Fibroblast of lung (primary cell): Measurements from ENCODE around the gene RNF43. TPM values are rescaled to one million over a fixed set of nuclear protein-coding genes. Genes with fewer than 3 reads are reported as not detected.
A peak's percentile ranks its signal among the peaks of the same experiment; 100 is the strongest.

Experiments used
- DNase-seq, 2 donors: peaks; one replicate each; pipeline versions ENCODE4 v3.0.0 to v3.0.0-alpha.2; 2010; ENCODE audit warnings: low read depth in 2 of 2
- H2AFZ ChIP-seq: 2 replicates; pipeline ENCODE4 v1.5.1; 2012; ENCODE audit warnings: low read length, control low read depth, inconsistent platforms
- H3K27ac ChIP-seq: 2 replicates; pipeline ENCODE4 v1.5.1; 2011; ENCODE audit warnings: low read length, control low read depth; ENCODE audit not compliant: insufficient read depth
- H3K27me3 ChIP-seq: 2 replicates; pipeline ENCODE4 v1.5.1; 2011; ENCODE audit warnings: mild to moderate bottlenecking, low read length; ENCODE audit not compliant: control insufficient read depth, insufficient read depth
- H3K36me3 ChIP-seq: 2 replicates; pipeline ENCODE4 v1.5.1; 2011; ENCODE audit warnings: low read length; ENCODE audit not compliant: control insufficient read depth, insufficient read depth
- H3K4me1 ChIP-seq: 2 replicates; pipeline ENCODE4 v1.5.1; 2011; ENCODE audit warnings: low read length; ENCODE audit not compliant: control insufficient read depth, insufficient read depth; ENCODE audit errors: extremely low read depth
- H3K4me2 ChIP-seq: 2 replicates; pipeline ENCODE4 v1.5.1; 2011; ENCODE audit warnings: low read length, control low read depth; ENCODE audit not compliant: insufficient read depth; ENCODE audit errors: extremely low read depth
- H3K4me3 ChIP-seq, 4 experiments: fragments of 200-600 bp in 1 of 4; sonication (generic) in 1 of 4; replicated peaks in 1 of 4; 2 replicates each; pipeline ENCODE4 v1.5.1; 2011 to 2016; ENCODE audit warnings: low read length in 4 of 4, low read depth in 3 of 4, mild to moderate bottlenecking in 3 of 4, control low read depth in 2 of 4, inconsistent platforms in 1 of 4, mixed read lengths in 1 of 4; ENCODE audit not compliant: insufficient read depth in 1 of 4; ENCODE audit errors: control extremely low read depth in 1 of 4
- H3K79me2 ChIP-seq: 2 replicates; pipeline ENCODE4 v1.5.1; 2012; ENCODE audit warnings: mild to moderate bottlenecking, low read length, inconsistent platforms; ENCODE audit not compliant: control insufficient read depth, insufficient read depth
- H3K9ac ChIP-seq: 2 replicates; pipeline ENCODE4 v1.5.1; 2011; ENCODE audit warnings: mild to moderate bottlenecking, low read length, control low read depth; ENCODE audit not compliant: insufficient read depth
- H3K9me3 ChIP-seq: 2 replicates; pipeline ENCODE4 v1.5.1; 2012; ENCODE audit warnings: low read depth, low read length; ENCODE audit not compliant: control insufficient read depth, insufficient read depth
- H4K20me1 ChIP-seq: 2 replicates; pipeline ENCODE4 v1.5.1; 2011; ENCODE audit warnings: low read length; ENCODE audit not compliant: control insufficient read depth, insufficient read depth; ENCODE audit errors: extremely low read depth
- EZH2 ChIP-seq: IDR thresholded peaks from 2 replicates; pipeline ENCODE4 v1.5.1; 2012; ENCODE audit warnings: low read length, control low read depth, mild to moderate bottlenecking; ENCODE audit errors: missing control alignments
- polyA plus RNA-seq, 2 donors: library from polyadenylated mRNA; depleted of rRNA in 1 of 2; stranded (reverse) in 1 of 2; unstranded in 1 of 2; fragments of >200 nt; gene quantifications; 2 replicates each; pipeline ENCODE4 v1.2.1, GENCODE V29; 2011 to 2012; ENCODE audit warnings: missing spikeins in 1 of 2
- total RNA-seq: library from RNA; depleted of rRNA; stranded (reverse); fragments of >200 nt; gene quantifications from 2 replicates; pipeline ENCODE4 v1.2.1, GENCODE V29; 2014
- TF ChIP-seq, protein P1 (sequence below), 2 donors: IDR thresholded peaks in 1 of 2; conservative IDR thresholded peaks in 1 of 2; 1 replicate in 1 of 2; 2 replicates in 1 of 2; pipeline ENCODE4 v1.5.1; 2011 to 2012; ENCODE audit warnings: low read length in 2 of 2, control low read depth in 1 of 2, inconsistent platforms in 1 of 2, low read depth in 1 of 2, mild to moderate bottlenecking in 1 of 2

RNF43 gene
- total and polyA plus RNA-seq, 2 donors (not counting 1 experiment from before 2014, with no cell fraction given) = under 0.01 to 0.02 TPM

- TF ChIP-seq EZH2 = no peak
- TF ChIP-seq, protein P1, sequence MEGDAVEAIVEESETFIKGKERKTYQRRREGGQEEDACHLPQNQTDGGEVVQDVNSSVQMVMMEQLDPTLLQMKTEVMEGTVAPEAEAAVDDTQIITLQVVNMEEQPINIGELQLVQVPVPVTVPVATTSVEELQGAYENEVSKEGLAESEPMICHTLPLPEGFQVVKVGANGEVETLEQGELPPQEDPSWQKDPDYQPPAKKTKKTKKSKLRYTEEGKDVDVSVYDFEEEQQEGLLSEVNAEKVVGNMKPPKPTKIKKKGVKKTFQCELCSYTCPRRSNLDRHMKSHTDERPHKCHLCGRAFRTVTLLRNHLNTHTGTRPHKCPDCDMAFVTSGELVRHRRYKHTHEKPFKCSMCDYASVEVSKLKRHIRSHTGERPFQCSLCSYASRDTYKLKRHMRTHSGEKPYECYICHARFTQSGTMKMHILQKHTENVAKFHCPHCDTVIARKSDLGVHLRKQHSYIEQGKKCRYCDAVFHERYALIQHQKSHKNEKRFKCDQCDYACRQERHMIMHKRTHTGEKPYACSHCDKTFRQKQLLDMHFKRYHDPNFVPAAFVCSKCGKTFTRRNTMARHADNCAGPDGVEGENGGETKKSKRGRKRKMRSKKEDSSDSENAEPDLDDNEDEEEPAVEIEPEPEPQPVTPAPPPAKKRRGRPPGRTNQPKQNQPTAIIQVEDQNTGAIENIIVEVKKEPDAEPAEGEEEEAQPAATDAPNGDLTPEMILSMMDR (conservative IDR thresholded peaks at IDR 0.05 in 1 of 2, IDR thresholded peaks at IDR 0.05 in 1 of 2; ENCODE audit: low read depth in 1 of 2, low read length in 2 of 2) = no peak
- DNase-seq = peak in 1 of 2 donors; percentile 3
- H3K4me2 ChIP-seq = no peak overlapping the region
- no peaks in the 10 kb centered on the region for H3K9me3 ChIP-seq
- no peak overlapping the region for H3K4me3 ChIP-seq
- H3K79me2 ChIP-seq = no peaks in the 10 kb centered on the region
- H3K9ac ChIP-seq = no peak overlapping the region
- H3K4me1 ChIP-seq = no peaks in the 10 kb centered on the region
- H3K36me3 ChIP-seq = no peaks in the 10 kb centered on the region
- no peak overlapping the region for H3K27ac ChIP-seq
- H4K20me1 ChIP-seq = no peaks in the 10 kb centered on the region
- H2AFZ ChIP-seq = no peak overlapping the region
- no peaks in the 10 kb centered on the region for H3K27me3 ChIP-seq
Measured at GRCh38 chr17:58403311-58403710, 14.0 kb downstream of the RNF43 start.

- TF ChIP-seq EZH2 = no peak
- TF ChIP-seq, protein P1 (conservative IDR thresholded peaks at IDR 0.05 in 1 of 2, IDR thresholded peaks at IDR 0.05 in 1 of 2; ENCODE audit: low read depth in 1 of 2, low read length in 2 of 2) = no peak
- no peak overlapping the region for H3K4me3 ChIP-seq
- H3K4me1 ChIP-seq = no peaks in the 10 kb centered on the region
- no peaks in the 10 kb centered on the region for H4K20me1 ChIP-seq
- no peak overlapping the region for H3K4me2 ChIP-seq
- no peak overlapping the region for H2AFZ ChIP-seq
- peak in 1 of 2 donors; percentile 81 for DNase-seq
- H3K9me3 ChIP-seq = no peaks in the 10 kb centered on the region
- H3K9ac ChIP-seq = no peak overlapping the region
- H3K36me3 ChIP-seq = no peaks in the 10 kb centered on the region
- no peak overlapping the region for H3K27ac ChIP-seq
- H3K27me3 ChIP-seq = no peaks in the 10 kb centered on the region
- H3K79me2 ChIP-seq = no peaks in the 10 kb centered on the region
Measured at GRCh38 chr17:58402679-58403078, 14.7 kb downstream of the RNF43 start.

DNA sequence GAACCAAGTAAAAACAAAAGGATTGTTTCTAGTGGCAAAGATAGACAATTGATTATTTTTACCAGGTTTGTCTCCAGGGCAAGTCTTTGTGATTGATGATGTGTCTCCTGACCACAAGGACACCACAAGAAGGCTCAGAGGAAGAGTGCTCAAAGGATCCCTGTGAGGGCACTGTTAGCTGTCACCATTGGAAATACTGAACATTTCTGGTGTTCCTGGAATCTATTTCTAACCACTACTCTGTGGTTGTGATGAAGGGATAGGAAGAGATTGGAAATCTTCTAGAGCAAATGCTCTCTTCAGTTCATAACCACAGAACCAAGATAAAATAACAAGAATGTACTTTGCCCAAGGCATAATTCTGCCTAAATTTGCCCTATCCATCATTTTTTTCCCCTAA is 15.3 kb downstream of the RNF43 start:
- H2AFZ ChIP-seq = no peak overlapping the region
- H4K20me1 ChIP-seq = no peaks in the 10 kb centered on the region
- no peaks in the 10 kb centered on the region for H3K79me2 ChIP-seq
- H3K27me3 ChIP-seq = no peaks in the 10 kb centered on the region
- no peaks in the 10 kb centered on the region for H3K9me3 ChIP-seq
- H3K4me3 ChIP-seq = no peak overlapping the region
- peak in 1 of 2 donors; percentile 90 for DNase-seq
- no peak overlapping the region for H3K9ac ChIP-seq
- H3K4me2 ChIP-seq = no peak overlapping the region
- H3K27ac ChIP-seq = no peak overlapping the region
- H3K36me3 ChIP-seq = no peaks in the 10 kb centered on the region
- no peak for TF ChIP-seq EZH2
- TF ChIP-seq, protein P1 (conservative IDR thresholded peaks at IDR 0.05 in 1 of 2, IDR thresholded peaks at IDR 0.05 in 1 of 2; ENCODE audit: low read depth in 1 of 2, low read length in 2 of 2) = no peak
- no peaks in the 10 kb centered on the region for H3K4me1 ChIP-seq
